HepG2 (cell line): Measurements from ENCODE around the gene CYP4A22. TPM values are rescaled to one million over a fixed set of nuclear protein-coding genes. Genes with fewer than 3 reads are reported as not detected.

Source experiments
- ADNP ChIP-seq: sonication (generic); formaldehyde crosslinking; IDR thresholded peaks from 2 replicates; pipeline ENCODE4 v1.4.0; 2020; ENCODE audit warnings: missing genetic modification reagents
- CERS6 ChIP-seq: sonication (generic); formaldehyde crosslinking; IDR thresholded peaks from 2 replicates; pipeline ENCODE4 v1.5.0; 2020; ENCODE audit warnings: missing genetic modification reagents
- DMAP1 ChIP-seq: IDR thresholded peaks from 2 replicates; pipeline ENCODE4 v1.6.1; 2016
- HDAC2 ChIP-seq: sonication (generic); formaldehyde crosslinking; IDR thresholded peaks from 2 replicates; pipeline ENCODE4 v1.4.0; 2020; ENCODE audit warnings: missing genetic modification reagents
- IRX3 ChIP-seq: sonication (generic); formaldehyde crosslinking; IDR thresholded peaks from 2 replicates; pipeline ENCODE4 v1.8.1; 2023; ENCODE audit warnings: mild to moderate bottlenecking, low read depth, missing genetic modification reagents, borderline replicate concordance
- MAX ChIP-seq: IDR thresholded peaks from 2 replicates; pipeline ENCODE4 v1.6.1; 2012; ENCODE audit warnings: inconsistent platforms
- NBN ChIP-seq: fragments of 450-650 bp; conservative IDR thresholded peaks from 2 replicates; pipeline ENCODE4 v1.6.1; 2017
- PAWR ChIP-seq: sonication (generic); formaldehyde crosslinking; IDR thresholded peaks from 2 replicates; pipeline ENCODE4 v1.4.0; 2020; ENCODE audit warnings: missing genetic modification reagents, mild to moderate bottlenecking, borderline replicate concordance
- PBX2 ChIP-seq: IDR thresholded peaks from 2 replicates; pipeline ENCODE4 v1.6.1; 2016; ENCODE audit warnings: control low read depth
- POLR2AphosphoS2 ChIP-seq: IDR thresholded peaks from 2 replicates; pipeline ENCODE4 v1.6.1; 2011; ENCODE audit warnings: low read depth, low read length, improper control_type of control experiment
- PPARG ChIP-seq: conservative IDR thresholded peaks from 2 replicates; pipeline ENCODE4 v1.6.1; 2016; ENCODE audit warnings: missing biosample characterization, missing genetic modification reagents
- REXO4 ChIP-seq: sonication (generic); formaldehyde crosslinking; IDR thresholded peaks from 2 replicates; pipeline ENCODE4 v1.8.0; 2022; ENCODE audit warnings: missing genetic modification reagents, mild to moderate bottlenecking, borderline replicate concordance
- SALL2 ChIP-seq: sonication (generic); formaldehyde crosslinking; IDR thresholded peaks from 2 replicates; pipeline ENCODE4 v1.8.1; 2023; ENCODE audit warnings: mild to moderate bottlenecking, missing genetic modification reagents, inconsistent platforms
- SMAD1 ChIP-seq: sonication (generic); formaldehyde crosslinking; IDR thresholded peaks from 2 replicates; pipeline ENCODE4 v1.4.0; 2020; ENCODE audit warnings: missing genetic modification reagents, low read depth, mild to moderate bottlenecking, borderline replicate concordance
- SOX13 ChIP-seq, 3 experiments: fragments of 450-650 bp in 1 of 3; sonication (generic) in 1 of 3; formaldehyde crosslinking in 1 of 3; IDR thresholded peaks in 2 of 3; conservative IDR thresholded peaks in 1 of 3; 2 replicates each; pipeline versions ENCODE4 v1.5.0 to v1.6.1; 2016 to 2020; ENCODE audit warnings: antibody characterized with exemption in 1 of 3, mild to moderate bottlenecking in 1 of 3, missing compliant biosample characterization in 1 of 3, missing genetic modification reagents in 1 of 3, moderate library complexity in 1 of 3
- TAF15 ChIP-seq: fragments of 200-400 bp; formaldehyde crosslinking; IDR thresholded peaks from one replicate; pipeline ENCODE4 v1.6.1; 2018; ENCODE audit warnings: mild to moderate bottlenecking, low read depth, low read length; ENCODE audit not compliant: poor library complexity, severe bottlenecking
- TERF1 ChIP-seq: sonication (generic); formaldehyde crosslinking; IDR thresholded peaks from 2 replicates; pipeline ENCODE4 v1.8.0; 2022; ENCODE audit warnings: mild to moderate bottlenecking, missing genetic modification reagents, moderate library complexity
- TOPORS ChIP-seq: sonication (generic); formaldehyde crosslinking; IDR thresholded peaks from 2 replicates; pipeline ENCODE4 v1.8.0; 2023; ENCODE audit warnings: mild to moderate bottlenecking, missing genetic modification reagents
- ZFP36 ChIP-seq: fragments of 150-350 bp; IDR thresholded peaks from 2 replicates; pipeline ENCODE4 v1.6.1; 2018; ENCODE audit warnings: borderline replicate concordance, low read length, low read depth; ENCODE audit not compliant: partially characterized antibody
- ZNF24 ChIP-seq: fragments of 450-650 bp; IDR thresholded peaks from 2 replicates; pipeline ENCODE4 v1.6.1; 2017; ENCODE audit warnings: antibody characterized with exemption, mild to moderate bottlenecking
- ZNF251 ChIP-seq: sonication (generic); formaldehyde crosslinking; IDR thresholded peaks from 2 replicates; pipeline ENCODE4 v1.9.0; 2021; ENCODE audit warnings: mild to moderate bottlenecking, missing genetic modification reagents
- ZNF431 ChIP-seq: sonication (generic); formaldehyde crosslinking; IDR thresholded peaks from 2 replicates; pipeline ENCODE4 v1.9.0; 2022; ENCODE audit warnings: missing genetic modification reagents, low read depth, mild to moderate bottlenecking, borderline replicate concordance
- ZNF441 ChIP-seq: sonication (generic); formaldehyde crosslinking; IDR thresholded peaks from 2 replicates; pipeline ENCODE4 v1.7.0; 2021; ENCODE audit warnings: missing genetic modification reagents, borderline replicate concordance
- ZNF570 ChIP-seq: sonication (generic); formaldehyde crosslinking; IDR thresholded peaks from 2 replicates; pipeline ENCODE4 v1.4.0; 2020; ENCODE audit warnings: mild to moderate bottlenecking, missing genetic modification reagents, borderline replicate concordance
- ZNF724P ChIP-seq: sonication (generic); formaldehyde crosslinking; IDR thresholded peaks from 2 replicates; pipeline ENCODE4 v1.8.0; 2022; ENCODE audit warnings: missing genetic modification reagents, borderline replicate concordance
- polyA plus RNA-seq, 8 experiments: library from polyadenylated mRNA; depleted of rRNA in 3 of 8; stranded (reverse) in 7 of 8; unstranded in 1 of 8; fragments of >200 nt; fragmentation: Illumina TruSeq in 4 of 8; extraction: Trizol in 4 of 8; gene quantifications; 2 replicates each; pipeline versions ENCODE4 v1.2.1 to v1.2.3, GENCODE V29; 2011 to 2016; ENCODE audit warnings: low read depth in 4 of 8, missing spikeins in 1 of 8, mixed read lengths in 1 of 8; ENCODE audit not compliant: insufficient read depth in 1 of 8
- total RNA-seq, 5 experiments: library from RNA; depleted of rRNA; stranded (reverse); fragments of >200 nt; fragmentation: Illumina TruSeq; extraction: Trizol; gene quantifications; 2 replicates each; pipeline ENCODE4 v1.2.3, GENCODE V29; 2016; ENCODE audit warnings: low read depth in 1 of 5

The CYP4A22 gene
- total and polyA plus RNA-seq, 2 of the 13 experiments (the other 11 are each of a cell fraction or from before 2014, with no cell fraction given), result not detected

- no peak for TF ChIP-seq PPARG (CRISPR knock-in tag)
- no peak for TF ChIP-seq ZNF570
- peak; percentile 30; the same call in 1 of the 2 replicates for TF ChIP-seq PBX2 (CRISPR knock-in tag)
- TF ChIP-seq ZNF24, result peak; percentile 86
- TF ChIP-seq POLR2AphosphoS2, result no peak
- no peak for TF ChIP-seq TAF15
- no peak for TF ChIP-seq DMAP1 (CRISPR knock-in tag)
- TF ChIP-seq PAWR (CRISPR knock-in tag), result no peak
- no peak for TF ChIP-seq REXO4 (CRISPR knock-in tag)
- TF ChIP-seq TERF1 (CRISPR knock-in tag), result no peak
- TF ChIP-seq HDAC2 (CRISPR knock-in tag), result no peak
- no peak for TF ChIP-seq ZNF251 (CRISPR knock-in tag)
- no peak for TF ChIP-seq NBN
- TF ChIP-seq TOPORS (CRISPR knock-in tag), result no peak
- TF ChIP-seq CERS6 (CRISPR knock-in tag), result no peak
- no peak for TF ChIP-seq ADNP (CRISPR knock-in tag)
- TF ChIP-seq SOX13 (IDR thresholded peaks at IDR 0.05), result no peak
- TF ChIP-seq SOX13 (CRISPR knock-in tag; conservative IDR thresholded peaks at IDR 0.05 in 1 of 2, IDR thresholded peaks at IDR 0.05 in 1 of 2), result no peak
- no peak for TF ChIP-seq ZNF431 (CRISPR knock-in tag)
- no peak for TF ChIP-seq ZNF441 (CRISPR knock-in tag)
- no peak for TF ChIP-seq ZFP36
- 0 out of 2 replicates have a peak, but pooled peaks have one; percentile 27 for TF ChIP-seq SALL2 (CRISPR knock-in tag)
- no peak for TF ChIP-seq ZNF724P
- TF ChIP-seq SMAD1 (CRISPR knock-in tag), result no peak
- no peak for TF ChIP-seq IRX3
- no peak for TF ChIP-seq MAX
Measured at GRCh38 chr1:47175227-47175934, 38.1 kb downstream of the CYP4A22 start (continued).
